Tibial nerve (tissue), 4 donors: ENCODE results near the gene MAP3K4.

Experiments
- CTCF ChIP-seq, 5 experiments: fragments of 200-600 bp in 3 of 5; fragments of 450-650 bp in 2 of 5; sonication (generic) in 3 of 5; IDR thresholded peaks; one replicate each; pipeline ENCODE4 v1.5.1; 2016 to 2019; ENCODE audit warnings: antibody characterized with exemption in 5 of 5, mild to moderate bottlenecking in 3 of 5, moderate library complexity in 2 of 5
- EP300 ChIP-seq, 2 donors: sonication (generic); formaldehyde crosslinking; IDR thresholded peaks; one replicate each; pipeline ENCODE4 v1.6.1; 2017; ENCODE audit warnings: antibody characterized with exemption in 2 of 2, mild to moderate bottlenecking in 1 of 2

- TF ChIP-seq CTCF (IDR thresholded peaks at IDR 0.05) (no peak), EP300 (IDR thresholded peaks at IDR 0.05) (no peak)
These were observed 4.6 kb downstream of the MAP3K4 start for GRCh38 chr6:160996131-160996601.
